A549 (cell line): ENCODE measurements around the gene PLEKHA6.

ENCODE experiments used
- CHD2 ChIP-seq: fragments of 150-350 bp; IDR thresholded peaks from 2 replicates; pipeline ENCODE4 v1.6.1; 2014; ENCODE audit warnings: low read length; ENCODE audit not compliant: partially characterized antibody
- CTCF ChIP-seq: fragments of >200 bp; sonication (Bioruptor Twin); formaldehyde crosslinking; IDR thresholded peaks from 3 replicates; pipeline ENCODE4 v1.5.1; 2016
- EP300 ChIP-seq, 2 experiments: fragments of >200 bp; sonication (Bioruptor Twin); formaldehyde crosslinking; IDR thresholded peaks; 2 replicates in 1 of 2; 3 replicates in 1 of 2; pipeline ENCODE4 v1.6.1; 2016 to 2017
- HOXA7 ChIP-seq: fragments of 250-450 bp; sonication (Bioruptor Pico); IDR thresholded peaks from 2 replicates; pipeline ENCODE4 v1.5.0; 2020; ENCODE audit warnings: mild to moderate bottlenecking, moderate library complexity
- MAX ChIP-seq: IDR thresholded peaks from 2 replicates; pipeline ENCODE4 v1.6.1; 2012
- NPAS2 ChIP-seq: fragments of 250-450 bp; sonication (Bioruptor Pico); IDR thresholded peaks from 2 replicates; pipeline ENCODE4 v1.8.0; 2022; ENCODE audit warnings: mild to moderate bottlenecking, moderate library complexity, borderline replicate concordance
- NR3C1 ChIP-seq: fragments of >200 bp; sonication (Bioruptor Twin); formaldehyde crosslinking; IDR thresholded peaks from 3 replicates; pipeline ENCODE4 v1.6.1; 2017
- POLR2A ChIP-seq: IDR thresholded peaks from 2 replicates; pipeline ENCODE4 v1.6.1; 2012; ENCODE audit warnings: mild to moderate bottlenecking, low read length
- RFX5 ChIP-seq: fragments of 450-650 bp; IDR thresholded peaks from 2 replicates; pipeline ENCODE4 v1.7.1; 2014; ENCODE audit warnings: antibody characterized with exemption, mild to moderate bottlenecking, moderate library complexity

- no peak for TF ChIP-seq CTCF
- TF ChIP-seq NR3C1: no peak
- TF ChIP-seq MAX: no peak
- TF ChIP-seq EP300 (IDR thresholded peaks at IDR 0.05): no peak
- TF ChIP-seq HOXA7: no peak
- TF ChIP-seq POLR2A: no peak
- TF ChIP-seq CHD2: no peak
- TF ChIP-seq NPAS2 (CRISPR knock-in tag): no peak
- TF ChIP-seq RFX5: no peak
These were observed 24.2 kb downstream of the PLEKHA6 start for GRCh38 chr1:204335533-204335932.
